Left lung (tissue), 10 donors: ENCODE results near the gene TMEM161A. TPM values are rescaled to one million over a fixed set of nuclear protein-coding genes. Genes with fewer than 3 reads are reported as not detected.
A peak's percentile ranks its signal among the peaks of the same experiment; 100 is the strongest.

Source experiments
- ATAC-seq: fragments of 200-7000 bp; cut with Tn5 transposase; one replicate; pipeline ENCODE4 v1.9.1; 2020; ENCODE audit warnings: moderate library complexity
- DNase-seq, 4 donors: peaks; one replicate each; pipeline ENCODE4 v3.0.0-alpha.2; 2013 to 2020
- H3K27ac ChIP-seq, 2 donors: fragments of 200-600 bp; sonication (generic) in 1 of 2; one replicate each; pipeline versions ENCODE4 v1.5.0 to v1.8.0; 2020 to 2021
- H3K27me3 ChIP-seq, 2 donors: fragments of 200-600 bp; sonication (generic) in 1 of 2; one replicate each; pipeline versions ENCODE4 v1.5.0 to v1.8.0; 2020 to 2021
- H3K36me3 ChIP-seq, 2 donors: fragments of 200-600 bp; sonication (generic) in 1 of 2; one replicate each; pipeline versions ENCODE4 v1.5.0 to v1.8.0; 2020 to 2021
- H3K4me1 ChIP-seq, 2 donors: fragments of 200-600 bp; one replicate each; pipeline ENCODE4 v1.8.0; 2021
- H3K4me3 ChIP-seq, 2 donors: fragments of 200-600 bp; sonication (generic) in 1 of 2; one replicate each; pipeline versions ENCODE4 v1.5.0 to v1.8.0; 2020 to 2021; ENCODE audit warnings: mild to moderate bottlenecking in 1 of 2
- H3K9me3 ChIP-seq, 2 donors: fragments of 200-600 bp; sonication (generic) in 1 of 2; one replicate each; pipeline versions ENCODE4 v1.5.0 to v1.8.0; 2020 to 2021
- CTCF ChIP-seq, 2 donors: fragments of 200-600 bp; sonication (generic) in 1 of 2; IDR thresholded peaks; one replicate each; pipeline versions ENCODE4 v1.5.0 to v1.8.0; 2021; ENCODE audit warnings: antibody characterized with exemption in 2 of 2
- intact Hi-C, 2 donors: fragments of 100-400 bp; cut with DNase I; formaldehyde crosslinking; loops; one replicate each; pipeline versions ENCODE4 v1.11.2 to v1.14.2; 2022
- polyA plus RNA-seq, 6 donors: library from polyadenylated mRNA; unstranded; fragments of 120-200 nt; gene quantifications; one replicate each; pipeline ENCODE4 v1.2.1, GENCODE V29; 2013; ENCODE audit not compliant: insufficient read length in 6 of 6
- total RNA-seq, 2 donors: library from RNA; stranded (reverse); fragmentation: NEBNext Ultra II Directional; extraction: Animal tissue kit (Norgen Biotek cat#: 25700); gene quantifications; one replicate each; pipeline ENCODE4 v1.2.1, GENCODE V29; 2021
- donor health status: DM: no; HTN: yes; CAD: no.
- donor health status: DM: no; HTN: no; CAD: no.

TMEM161A gene
- total and polyA plus RNA-seq, 8 donors, result 22.3 to 28.0 (median 25.4) TPM

- Histone ChIP-seq H3K36me3 (peaks cover 0 to 13% of the 10 kb centered on the region in 2 donors), H3K4me1 (peaks cover 5 to 13% of the 10 kb centered on the region in 2 donors), H3K9me3 (peaks cover 0 to 16% of the 10 kb centered on the region in 2 donors), H3K4me3 (no peak overlapping the region), H3K27me3 (no peaks in the 10 kb centered on the region), H3K27ac (no peak overlapping the region)
- TF ChIP-seq CTCF (IDR thresholded peaks at IDR 0.05), result no peak
- peak in 1 of 4 donors; percentile 3 for DNase-seq
- no peak for ATAC-seq
- intact Hi-C loops, result loop anchor here in 1 of 2 donors (10.0 kb wide), 1 partner anchor 79 kb away; no protein-coding TSS in a partner anchor
These were observed 4.3 kb downstream of the TMEM161A start for GRCh38 chr19:19133985-19134384.

GRCh38 chr19:19132912-19133311 lies 5.4 kb downstream of the TMEM161A start:
- TF ChIP-seq CTCF (IDR thresholded peaks at IDR 0.05), result no peak
- Histone ChIP-seq H3K9me3 (peaks cover 0 to 16% of the 10 kb centered on the region in 2 donors), H3K4me1 (peaks cover 5 to 7% of the 10 kb centered on the region in 2 donors), H3K36me3 (peaks cover 0 to 13% of the 10 kb centered on the region in 2 donors), H3K4me3 (no peak overlapping the region), H3K27ac (no peak overlapping the region), H3K27me3 (no peaks in the 10 kb centered on the region)
- no peak for ATAC-seq
- DNase-seq, result peak in 1 of 4 donors; percentile 65
- intact Hi-C loops, result loop anchor here in 1 of 2 donors (10.0 kb wide), 1 partner anchor 78 kb away; no protein-coding TSS in a partner anchor

GRCh38 chr19:19131989-19132388 lies 6.3 kb downstream of the TMEM161A start:
- no peaks in the 10 kb centered on the region for H3K4me1 ChIP-seq
- TF ChIP-seq CTCF (IDR thresholded peaks at IDR 0.05), result no peak
- H3K27me3 ChIP-seq, result no peaks in the 10 kb centered on the region
- peaks cover 0 to 16% of the 10 kb centered on the region in 2 donors for H3K9me3 ChIP-seq
- no peak overlapping the region for H3K4me3 ChIP-seq
- no peak overlapping the region for H3K27ac ChIP-seq
- intact Hi-C loops, result loop anchor here in 1 of 2 donors (10.0 kb wide), 1 partner anchor 77 kb away; no protein-coding TSS in a partner anchor
- DNase-seq (no peak), ATAC-seq (no peak)
- peaks cover 0 to 13% of the 10 kb centered on the region in 2 donors for H3K36me3 ChIP-seq

GRCh38 chr19:19126102-19126501 lies 12.2 kb downstream of the TMEM161A start:
- Histone ChIP-seq H3K36me3 (peaks cover 0 to 16% of the 10 kb centered on the region in 2 donors), H3K4me1 (no peaks in the 10 kb centered on the region), H3K9me3 (peaks cover 0 to 10% of the 10 kb centered on the region in 2 donors), H3K27ac (no peak overlapping the region), H3K4me3 (no peak overlapping the region), H3K27me3 (no peaks in the 10 kb centered on the region)
- intact Hi-C loops, result no loop called here
- no peak for TF ChIP-seq CTCF (IDR thresholded peaks at IDR 0.05)
- DNase-seq, result no peak
- no peak for ATAC-seq

- H3K4me3 ChIP-seq, result no peak overlapping the region
- no peak overlapping the region for H3K27ac ChIP-seq
- no peaks in the 10 kb centered on the region for H3K4me1 ChIP-seq
- no peak for TF ChIP-seq CTCF (IDR thresholded peaks at IDR 0.05)
- peaks cover 0 to 31% of the 10 kb centered on the region in 2 donors for H3K36me3 ChIP-seq
- ATAC-seq (no peak), DNase-seq (no peak)
- intact Hi-C loops, result no loop called here
- H3K27me3 ChIP-seq, result no peaks in the 10 kb centered on the region
- peaks cover 0 to 10% of the 10 kb centered on the region in 2 donors for H3K9me3 ChIP-seq
These were observed 14.9 kb downstream of the TMEM161A start for GRCh38 chr19:19123386-19123785.
